Measurements from ENCODE around the gene SPDYE2B.
"Not testable (repeated sequence)": the region's sequence is repeated elsewhere in the genome, so short reads cannot be mapped to it uniquely, and the experiment has no call there.

SPDYE2B gene

DNA sequence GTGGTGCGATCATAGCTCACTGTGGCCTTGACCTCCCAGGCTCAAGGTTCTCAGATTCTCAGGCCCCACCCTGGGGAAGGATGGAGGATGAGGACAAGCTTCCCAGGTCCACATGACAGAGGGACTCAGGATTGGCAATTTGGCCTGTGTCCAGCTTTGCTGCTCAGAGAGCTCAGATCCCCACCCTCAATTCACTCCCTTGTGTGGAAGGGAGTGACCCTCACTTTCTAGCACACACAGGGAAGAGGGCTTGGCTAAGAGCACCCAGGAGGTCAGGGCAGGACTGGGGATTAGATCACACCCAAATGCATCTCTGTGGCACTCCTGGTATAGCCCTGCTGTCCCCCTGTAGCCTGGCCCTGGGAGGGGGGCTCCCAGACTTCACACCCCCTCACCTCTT, 6.7 kb upstream of the SPDYE2B start:
- not testable (repeated sequence) for DNase-seq

GRCh38 chr7:102647813-102648212, 2.3 kb upstream of the SPDYE2B start:
- not testable (repeated sequence) for DNase-seq

DNA sequence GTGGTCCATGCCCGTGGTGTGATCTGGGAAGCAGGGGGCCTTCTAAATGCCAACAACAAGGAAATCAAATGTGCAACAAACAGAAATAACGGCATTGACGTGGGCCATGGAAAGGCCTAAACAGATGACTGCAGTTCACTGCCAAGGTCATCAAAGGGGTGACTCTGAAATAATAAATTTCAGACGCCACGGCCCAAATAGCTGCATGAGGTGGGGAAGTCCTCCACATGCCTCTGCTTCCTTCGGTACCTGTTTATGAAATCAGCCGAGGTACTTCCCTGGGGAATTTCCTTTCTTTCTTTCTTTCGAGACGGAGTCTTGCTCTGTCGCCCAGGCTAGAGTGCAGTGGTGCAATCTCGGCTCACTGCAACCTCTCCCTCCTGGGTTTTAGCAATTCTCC, 14.6 kb downstream of the SPDYE2B start:
- DNase-seq = not testable (repeated sequence)

DNA sequence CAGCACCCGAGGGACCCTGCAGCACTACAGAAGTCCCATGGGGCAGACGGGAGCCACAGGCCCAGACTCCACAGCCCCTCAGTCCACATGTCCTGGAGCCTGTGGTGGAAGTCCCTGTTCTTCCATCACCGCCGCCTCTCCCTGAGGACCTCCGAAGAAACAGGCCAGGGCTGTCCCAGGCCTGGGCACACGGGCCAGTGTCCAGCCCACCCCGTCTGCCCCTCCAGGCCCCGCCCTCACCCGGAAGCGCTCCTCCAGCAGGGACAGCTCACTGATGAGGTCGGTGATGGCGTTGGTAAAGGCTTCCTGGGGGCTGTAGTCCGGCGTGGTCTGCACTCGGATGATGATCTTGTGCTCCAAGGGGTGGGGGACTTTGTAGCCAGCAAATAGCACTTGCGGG, 16.7 kb downstream of the SPDYE2B start:
- DNase-seq = not testable (repeated sequence)

DNA sequence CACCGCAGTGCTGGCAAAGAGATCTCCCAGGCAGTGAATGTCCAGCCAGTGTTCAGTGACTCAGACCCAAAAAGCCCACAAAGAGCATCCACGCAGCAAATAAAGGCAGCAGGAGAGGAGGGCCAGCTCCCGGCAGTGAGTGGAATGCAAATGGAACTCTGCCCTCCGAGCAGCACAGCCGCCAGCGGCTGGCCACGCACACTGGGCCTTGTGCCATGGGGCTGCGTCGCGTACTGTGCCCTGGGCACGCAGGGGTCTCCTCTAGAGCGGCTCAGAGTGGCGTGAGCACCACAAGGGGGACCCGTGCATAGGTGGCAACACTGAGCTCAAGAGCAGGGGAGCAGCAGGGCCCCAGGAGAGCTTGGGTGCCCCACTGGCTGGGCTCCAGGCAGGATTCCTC, 17.4 kb downstream of the SPDYE2B start:
- DNase-seq = not testable (repeated sequence)

- DNase-seq = peak in 1 of 2 donors; percentile 71
Measured at GRCh38 chr7:102671166-102671955, 21.2 kb downstream of the SPDYE2B start, which contains the start of gene POLR2J2. Gene POLR2J2, minus strand, starts transcription at chr7:102671663. Its CDS starts 62 bp downstream, at chr7:102671601.

- not testable (repeated sequence) for DNase-seq
Measured at GRCh38 chr7:102671956-102672307, 21.8 kb downstream of the SPDYE2B start.

DNA sequence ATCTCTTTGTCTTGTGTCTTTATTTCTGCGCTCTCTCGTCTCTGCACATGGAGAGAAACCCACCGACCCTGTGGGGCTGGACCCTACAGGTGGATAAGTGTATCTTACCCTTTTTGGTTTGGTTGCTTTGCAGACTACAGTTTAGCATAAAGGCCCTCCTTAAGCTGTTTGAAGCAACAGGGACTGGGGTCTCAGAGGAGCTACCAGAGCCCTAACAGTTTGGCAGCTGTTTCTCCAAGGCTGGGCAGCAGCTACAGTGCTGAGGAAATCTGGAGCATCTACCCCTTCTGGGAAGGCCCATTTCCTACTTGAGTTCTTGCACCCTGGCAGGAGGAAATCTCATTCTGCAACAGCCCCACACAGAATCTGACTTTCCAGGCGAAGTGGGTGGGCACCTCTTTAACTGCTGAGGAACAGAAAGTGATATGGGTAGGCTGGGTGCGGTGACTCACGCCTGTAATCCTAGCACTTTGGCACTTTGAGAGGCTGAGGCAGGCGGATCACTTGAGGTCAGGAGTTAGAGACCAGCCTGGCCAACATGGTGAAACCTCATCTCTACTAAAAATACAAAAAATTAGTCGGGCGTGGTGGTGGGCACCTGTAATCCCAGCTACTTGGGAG, 23.4 kb downstream of the SPDYE2B start:
- not testable (repeated sequence) for DNase-seq

- DNase-seq = not testable (repeated sequence)
Measured at GRCh38 chr7:102675545-102675944, 25.4 kb downstream of the SPDYE2B start.

- DNase-seq = not testable (repeated sequence)
Measured at GRCh38 chr7:102680780-102681179, 30.7 kb downstream of the SPDYE2B start.

- DNase-seq = not testable (repeated sequence)
Measured at GRCh38 chr7:102682560-102682959, 32.4 kb downstream of the SPDYE2B start.

- not testable (repeated sequence) for DNase-seq
Measured at GRCh38 chr7:102688299-102689036, 38.3 kb downstream of the SPDYE2B start.

GRCh38 chr7:102689436-102690282, 39.5 kb downstream of the SPDYE2B start:
- not testable (repeated sequence) for DNase-seq

DNA sequence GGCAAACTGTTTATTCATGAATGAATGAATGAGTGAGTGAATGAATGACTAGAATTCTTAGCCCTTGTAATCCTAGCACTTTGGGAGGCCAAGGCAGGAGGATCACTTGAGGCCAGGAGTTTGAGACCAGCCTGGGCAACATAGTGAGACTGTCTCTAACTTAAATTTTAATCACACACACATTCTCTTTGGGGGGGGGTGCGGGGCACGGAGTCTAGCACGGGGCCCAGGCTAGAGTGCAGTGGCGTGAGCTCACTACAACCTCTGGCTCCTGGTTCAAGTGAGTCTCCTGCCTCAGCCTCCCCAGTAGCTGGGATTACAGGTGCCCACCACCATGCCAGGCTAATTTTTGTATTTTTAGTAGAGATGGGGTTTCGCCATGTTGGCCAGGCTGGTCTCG, 40.5 kb downstream of the SPDYE2B start:
- DNase-seq = not testable (repeated sequence)

DNA sequence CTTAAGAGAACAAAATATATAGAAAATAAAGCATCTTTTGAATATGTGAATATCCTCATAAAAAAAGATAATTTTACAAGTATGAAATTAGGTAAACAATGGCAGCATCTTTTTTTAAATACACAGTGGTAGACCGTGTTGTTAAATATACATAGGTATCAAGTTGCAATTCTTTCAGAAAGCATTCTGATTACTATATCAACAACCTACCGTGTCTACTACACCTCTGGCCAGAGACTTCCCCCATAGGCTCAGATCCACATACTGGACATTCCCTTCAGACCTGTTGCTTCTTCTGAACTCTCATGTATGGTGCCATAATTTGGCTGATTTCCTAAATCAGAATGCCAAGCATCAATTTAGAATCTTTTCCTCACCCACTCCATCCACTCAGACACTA, 43.9 kb downstream of the SPDYE2B start:
- not testable (repeated sequence) for DNase-seq

GRCh38 chr7:102695033-102695552, 45.0 kb downstream of the SPDYE2B start:
- not testable (repeated sequence) for DNase-seq

- not testable (repeated sequence) for DNase-seq
Measured at GRCh38 chr7:102696009-102696408, 45.9 kb downstream of the SPDYE2B start.

DNA sequence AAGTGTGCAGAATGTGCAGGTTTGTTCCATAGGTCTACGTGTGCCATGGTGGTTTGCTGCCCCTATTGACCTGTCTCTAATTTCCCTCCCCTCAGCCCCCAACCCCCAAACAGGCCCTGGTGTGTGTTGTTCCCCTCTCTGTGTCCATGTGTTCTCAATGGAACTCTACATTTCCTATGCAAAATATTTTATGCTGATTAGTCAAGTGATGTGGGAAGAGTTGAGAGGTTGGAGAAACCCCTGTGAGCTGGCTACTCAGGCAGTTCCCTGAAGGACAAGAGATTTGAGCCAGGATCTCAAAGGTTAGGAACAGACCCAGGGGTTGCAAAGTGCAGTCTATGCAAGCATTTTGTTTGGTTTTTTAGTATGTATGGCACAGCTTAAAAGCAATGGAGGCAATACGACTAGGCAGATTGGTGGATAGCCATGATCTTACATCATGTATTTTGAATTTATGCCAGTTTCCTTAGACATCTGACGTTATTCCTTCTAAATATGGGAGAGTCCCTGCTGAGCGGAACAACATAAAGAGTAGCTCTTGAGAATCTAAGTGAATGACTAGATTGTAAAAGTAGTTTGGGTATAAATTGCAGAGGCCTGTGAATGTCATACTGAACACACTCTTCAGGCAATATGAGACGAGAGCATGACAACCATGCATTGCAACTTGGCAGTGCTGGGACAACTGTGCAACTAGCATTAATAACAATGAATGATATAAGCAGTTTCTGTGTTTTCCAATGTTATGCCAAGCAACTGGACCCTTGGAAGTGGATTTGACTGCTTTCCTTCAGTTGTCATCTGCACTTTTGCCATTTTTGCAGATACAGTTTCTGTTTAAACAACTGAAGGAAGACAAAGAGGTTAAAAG, 47.8 kb downstream of the SPDYE2B start:
- not testable (repeated sequence) for DNase-seq

DNA sequence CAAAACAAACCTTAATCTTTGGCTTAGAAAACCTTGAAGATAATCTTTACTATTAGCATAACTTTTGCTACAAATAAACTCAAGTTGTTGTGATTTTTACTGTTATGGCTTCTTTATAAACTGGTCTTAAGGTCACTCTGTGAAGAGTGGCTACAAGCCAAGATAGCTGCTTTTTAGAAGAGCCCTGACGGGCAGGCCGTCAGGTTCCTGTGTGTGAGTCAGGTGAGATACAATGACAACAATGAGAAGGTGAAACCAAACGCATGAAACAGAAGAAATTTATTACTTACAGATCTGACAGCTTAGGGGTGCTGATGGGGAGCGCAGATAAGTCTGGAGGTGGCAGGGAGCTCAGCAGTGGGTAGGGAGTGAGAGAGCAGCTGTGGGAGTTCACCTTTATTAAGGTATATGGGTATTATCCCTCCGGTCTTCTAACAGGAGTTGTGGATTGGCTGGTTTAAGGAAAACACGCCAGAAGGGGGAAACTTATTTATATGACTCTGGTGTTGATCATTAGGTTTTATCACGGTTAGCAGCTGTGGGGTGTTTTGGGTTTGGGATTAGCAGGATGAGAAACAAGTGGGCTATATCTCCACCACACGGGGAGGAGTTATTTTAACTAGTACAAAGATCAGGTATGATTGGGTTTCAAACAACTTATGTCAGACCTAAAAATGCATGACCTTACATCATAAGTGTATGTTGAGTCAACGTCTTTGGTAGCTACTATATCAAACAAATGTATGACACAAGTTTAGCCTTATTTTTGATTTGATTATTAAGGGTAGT, 49.0 kb downstream of the SPDYE2B start:
- DNase-seq = not testable (repeated sequence)
